ENCODE measurements around the gene WNK3. TPM values are rescaled to one million over a fixed set of nuclear protein-coding genes. Genes with fewer than 3 reads are reported as not detected.
A peak's percentile ranks its signal among the peaks of the same experiment; 100 is the strongest.

The WNK3 gene
- total RNA-seq, 1 donor from 2014 or later, result 8.4 TPM

- H3K27ac Mint-ChIP-seq (ENCODE audit: unreplicated experiment), result peak overlapping the region; percentile 91
- Histone ChIP-seq H3K4me2 (ENCODE audit: low read length) (peak overlapping the region; percentile 99), H3K79me2 (ENCODE audit: insufficient read depth, low read length) (peaks cover 63% of the 10 kb centered on the region), H3K36me3 (ENCODE audit: insufficient read depth, low read length) (no peaks in the 10 kb centered on the region), H3K9me3 (ENCODE audit: insufficient read depth, low read depth, low read length) (no peaks in the 10 kb centered on the region), H3K27me3 (ENCODE audit: insufficient read depth, low read length) (no peaks in the 10 kb centered on the region), H3K4me1 (ENCODE audit: insufficient read depth, low read length) (peaks cover 20% of the 10 kb centered on the region), H3K27ac (ENCODE audit: low read depth, low read length) (peak overlapping the region; percentile 66), H3K9ac (ENCODE audit: low read length) (peak overlapping the region; percentile 83), H2AFZ (ENCODE audit: low read depth, low read length) (no peak overlapping the region), H3K4me3 (ENCODE audit: insufficient read depth, low read depth, low read length) (peak overlapping the region; percentile 69), H4K20me1 (ENCODE audit: insufficient read depth, low read length) (peaks cover 31% of the 10 kb centered on the region)
- FAIRE-seq, result peak; percentile 5
- peak; percentile 70 for DNase-seq (ENCODE audit: low read depth)
- peaks cover 30% of the 10 kb centered on the region for H3K4me1 Mint-ChIP-seq (ENCODE audit: low read depth, unreplicated experiment)
- H3K36me3 Mint-ChIP-seq (ENCODE audit: low read depth, unreplicated experiment), result no peaks in the 10 kb centered on the region
- no peaks in the 10 kb centered on the region for H3K27me3 Mint-ChIP-seq (ENCODE audit: low read depth, unreplicated experiment)
- no peaks in the 10 kb centered on the region for H3K9me3 Mint-ChIP-seq (ENCODE audit: unreplicated experiment)
- TF ChIP-seq CTCF (IDR thresholded peaks at IDR 0.05; ENCODE audit: insufficient read depth, low read depth, low read length) (no peak), EZH2 (IDR thresholded peaks at IDR 0.05; ENCODE audit: insufficient read depth, low read length) (no peak)
- H3K4me3 Mint-ChIP-seq (ENCODE audit: unreplicated experiment), result peak overlapping the region; percentile 92
Observed at GRCh38 chrX:54181202-54181953, 176.5 kb downstream of the WNK3 start.

GRCh38 chrX:54180403-54180802 lies 177.4 kb downstream of the WNK3 start:
- H3K36me3 Mint-ChIP-seq (ENCODE audit: low read depth, unreplicated experiment), result no peaks in the 10 kb centered on the region
- no peak for TF ChIP-seq EZH2 (IDR thresholded peaks at IDR 0.05; ENCODE audit: insufficient read depth, low read length)
- no peak for TF ChIP-seq CTCF (IDR thresholded peaks at IDR 0.05; ENCODE audit: insufficient read depth, low read depth, low read length)
- H3K9ac ChIP-seq (ENCODE audit: low read length), result peak overlapping the region; percentile 83

More at GRCh38 chrX:54180403-54180802, 177.4 kb downstream of the WNK3 start:
- peaks cover 20% of the 10 kb centered on the region for H3K4me1 ChIP-seq (ENCODE audit: insufficient read depth, low read length)
- H3K27ac ChIP-seq (ENCODE audit: low read depth, low read length), result peak overlapping the region; percentile 66
- no peaks in the 10 kb centered on the region for H3K9me3 Mint-ChIP-seq (ENCODE audit: unreplicated experiment)
- no peaks in the 10 kb centered on the region for H3K27me3 Mint-ChIP-seq (ENCODE audit: low read depth, unreplicated experiment)
- H4K20me1 ChIP-seq (ENCODE audit: insufficient read depth, low read length), result peaks cover 31% of the 10 kb centered on the region
- peak overlapping the region; percentile 69 for H3K4me3 ChIP-seq (ENCODE audit: insufficient read depth, low read depth, low read length)
- peaks cover 73% of the 10 kb centered on the region for H3K79me2 ChIP-seq (ENCODE audit: insufficient read depth, low read length)
- H3K4me3 Mint-ChIP-seq (ENCODE audit: unreplicated experiment), result peak overlapping the region; percentile 92
- H3K27me3 ChIP-seq (ENCODE audit: insufficient read depth, low read length), result no peaks in the 10 kb centered on the region
- H2AFZ ChIP-seq (ENCODE audit: low read depth, low read length), result no peak overlapping the region
- peaks cover 30% of the 10 kb centered on the region for H3K4me1 Mint-ChIP-seq (ENCODE audit: low read depth, unreplicated experiment)
- H3K9me3 ChIP-seq (ENCODE audit: insufficient read depth, low read depth, low read length), result no peaks in the 10 kb centered on the region
- H3K27ac Mint-ChIP-seq (ENCODE audit: unreplicated experiment), result peak overlapping the region; percentile 87
- FAIRE-seq (no peak), DNase-seq (ENCODE audit: low read depth) (peak; percentile 48)
- no peaks in the 10 kb centered on the region for H3K36me3 ChIP-seq (ENCODE audit: insufficient read depth, low read length)
- H3K4me2 ChIP-seq (ENCODE audit: low read length), result peak overlapping the region; percentile 99
